GM19025 (cell line): Measurements from ENCODE around the gene ZNF765.
"Not testable (repeated sequence)": the region's sequence is repeated elsewhere in the genome, so short reads cannot be mapped to it uniquely, and the experiment has no call there.

Experiments used
- ATAC-seq: cut with Tn5 transposase; IDR thresholded peaks from one replicate; pipeline ENCODE4 v1.9.1; 2021; ENCODE audit warnings: mild to moderate bottlenecking, low read depth, moderate library complexity; ENCODE audit not compliant: unreplicated experiment

The ZNF765 gene

GRCh38 chr19:53420520-53421315 is 25.8 kb downstream of the ZNF765 start:
- not testable (repeated sequence) for ATAC-seq

DNA sequence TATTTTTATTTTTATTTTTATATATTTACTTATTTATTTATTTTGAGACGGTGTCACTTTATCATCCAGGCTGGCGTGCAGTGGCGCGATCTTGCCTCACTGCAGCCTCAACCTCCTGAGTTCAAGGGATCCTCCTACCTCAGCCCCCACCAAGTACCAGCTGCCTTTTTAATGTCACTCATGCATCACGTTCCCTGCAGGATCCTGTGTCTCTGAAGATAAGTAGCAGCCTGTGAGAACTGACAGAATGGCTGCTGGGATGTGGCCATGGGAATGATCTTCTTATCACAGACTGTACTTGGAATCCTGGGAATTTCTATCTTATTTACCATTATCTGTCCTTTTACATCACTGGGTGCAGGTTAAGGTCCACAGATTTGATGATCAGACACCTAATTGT is 27.6 kb downstream of the ZNF765 start:
- no peak for ATAC-seq

- ATAC-seq = not testable (repeated sequence)
Measured at GRCh38 chr19:53423074-53423473, 28.1 kb downstream of the ZNF765 start.

DNA sequence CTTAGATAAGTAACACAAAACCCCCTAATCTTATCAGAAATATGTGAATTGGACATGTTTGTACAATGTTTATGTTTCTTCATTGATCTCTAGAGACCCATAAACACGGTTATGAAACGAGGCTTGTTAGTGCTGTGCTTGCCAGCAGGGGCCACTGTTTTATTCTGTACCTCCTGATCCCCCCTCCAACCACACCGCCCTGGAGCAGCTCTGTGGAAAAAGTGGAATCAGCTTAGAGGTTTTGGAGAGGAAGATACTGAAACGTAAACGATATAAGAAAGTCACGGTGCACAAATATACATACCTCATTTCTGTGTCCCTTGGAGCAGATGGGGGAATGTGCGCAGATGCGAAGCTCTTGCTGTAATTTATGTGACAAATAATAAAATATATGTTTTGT is 28.7 kb downstream of the ZNF765 start:
- ATAC-seq = not testable (repeated sequence)

- no peak for ATAC-seq
Measured at GRCh38 chr19:53424968-53425597, 30.1 kb downstream of the ZNF765 start.

DNA sequence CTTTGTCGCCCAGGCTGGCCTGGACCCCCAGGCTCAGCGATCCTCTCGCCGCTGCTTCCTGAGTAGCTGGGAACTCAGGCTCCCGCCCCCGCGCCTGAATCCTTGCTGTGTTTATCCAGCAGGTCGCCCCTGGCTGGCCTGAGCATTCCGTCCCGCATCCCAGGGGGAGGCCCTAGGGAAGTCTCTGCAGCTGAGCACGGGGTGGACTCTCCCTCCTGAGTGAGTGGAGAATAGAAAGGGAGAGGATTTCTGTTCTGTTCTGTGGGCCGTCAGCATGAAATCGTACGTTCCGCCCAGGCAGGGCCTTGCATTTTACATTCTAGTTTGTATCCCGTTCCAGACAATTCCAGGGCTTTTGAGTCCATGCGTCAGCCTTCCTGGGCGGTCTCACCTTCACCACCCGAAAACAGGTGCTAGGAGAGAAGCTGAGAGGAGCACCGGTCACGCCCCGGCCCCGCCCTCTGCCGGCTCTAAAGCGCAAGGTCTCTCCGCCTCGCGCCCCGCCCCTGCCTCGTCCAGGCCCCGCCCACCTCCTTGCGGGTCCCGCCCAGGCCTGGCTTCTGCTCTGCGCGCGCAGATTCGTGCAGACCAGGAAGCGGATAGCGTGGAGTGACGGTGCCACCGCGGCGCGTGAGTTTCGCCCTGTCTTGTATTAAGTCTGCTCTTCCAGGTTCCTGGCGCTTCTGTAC is 36.6 kb downstream of the ZNF765 start, which contains the start of gene ZNF761:
ZNF761 (plus strand) TSS at position 586 of the 689 bp plus-strand sequence. CDS start 15,285 bp downstream, outside the sequence.
- peak; percentile 97 for ATAC-seq

- peak; percentile 21 for ATAC-seq
Measured at GRCh38 chr19:53432088-53432661, 37.2 kb downstream of the ZNF765 start.

DNA sequence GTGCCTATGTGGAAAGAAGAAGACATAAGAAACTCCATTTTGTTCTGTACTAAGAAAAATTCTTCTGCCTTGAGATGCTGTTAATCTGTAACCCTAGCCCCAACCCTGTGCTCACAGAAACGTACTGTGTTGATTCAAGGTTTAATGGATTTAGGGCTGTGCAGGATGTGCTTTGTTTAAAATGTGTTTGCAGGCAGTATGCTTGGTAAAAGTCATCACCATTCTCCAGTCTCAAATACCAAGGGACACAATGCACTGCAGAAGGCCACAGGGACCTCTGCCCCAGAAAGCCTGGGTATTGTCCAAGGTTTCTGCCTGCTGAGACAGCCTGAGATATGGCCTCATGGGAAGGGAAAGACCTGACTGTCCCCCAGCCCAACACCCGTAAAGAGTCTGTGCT is 48.9 kb downstream of the ZNF765 start:
- not testable (repeated sequence) for ATAC-seq

DNA sequence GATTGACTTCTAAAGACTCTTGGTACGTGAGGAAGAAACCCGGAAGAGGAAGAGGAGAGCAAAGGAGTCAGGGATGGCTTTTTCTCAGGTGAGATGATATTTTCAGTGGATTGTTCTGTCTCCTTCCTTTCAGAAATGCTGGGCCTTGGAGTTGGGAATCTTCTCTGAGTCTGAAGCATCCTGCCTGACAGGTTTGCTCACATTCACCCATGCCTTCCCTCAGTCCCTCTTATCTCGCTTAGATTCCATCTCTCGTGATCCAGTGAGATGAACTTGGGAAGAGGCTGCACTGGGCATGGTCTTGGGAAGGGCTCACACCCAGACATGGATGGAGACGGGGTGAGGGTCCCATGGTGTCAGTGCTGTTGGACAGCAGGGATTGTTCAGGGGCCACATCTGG is 52.2 kb downstream of the ZNF765 start:
- ATAC-seq = not testable (repeated sequence)

DNA sequence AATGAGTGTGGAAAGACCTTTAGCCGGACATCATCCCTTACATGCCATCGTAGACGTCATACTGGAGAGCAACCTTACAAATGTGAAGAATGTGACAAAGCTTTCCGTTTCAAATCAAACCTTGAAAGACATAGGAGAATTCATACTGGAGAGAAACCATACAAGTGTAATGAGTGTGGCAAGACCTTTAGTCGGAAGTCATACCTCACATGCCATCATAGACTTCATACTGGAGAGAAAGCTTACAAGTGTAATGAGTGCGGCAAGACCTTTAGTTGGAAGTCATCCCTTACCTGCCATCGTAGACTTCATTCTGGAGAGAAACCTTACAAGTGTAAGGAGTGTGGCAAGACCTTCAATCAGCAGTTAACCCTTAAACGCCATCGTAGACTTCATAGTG is 60.9 kb downstream of the ZNF765 start:
- no peak for ATAC-seq

- ATAC-seq = not testable (repeated sequence)
Measured at GRCh38 chr19:53460131-53460721, 65.3 kb downstream of the ZNF765 start.

DNA sequence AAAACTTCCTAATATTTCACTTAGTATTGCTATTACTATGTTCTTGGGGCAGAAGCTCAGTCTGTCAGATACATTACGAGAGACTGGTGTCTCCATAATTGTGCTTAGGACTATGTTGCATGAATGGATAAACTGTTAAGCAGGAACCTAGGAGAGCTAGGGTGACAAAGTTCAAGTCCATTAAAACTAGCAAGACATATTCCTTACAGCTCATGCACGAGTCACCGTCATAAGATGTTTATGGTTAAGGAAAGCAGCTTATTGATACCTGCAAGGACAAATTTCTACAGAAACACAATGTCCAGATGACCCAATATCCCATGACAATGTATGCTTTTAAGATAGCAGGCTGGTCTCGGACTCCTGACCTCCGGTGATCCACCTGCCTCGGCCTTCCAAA is 66.9 kb downstream of the ZNF765 start:
- ATAC-seq = no peak

DNA sequence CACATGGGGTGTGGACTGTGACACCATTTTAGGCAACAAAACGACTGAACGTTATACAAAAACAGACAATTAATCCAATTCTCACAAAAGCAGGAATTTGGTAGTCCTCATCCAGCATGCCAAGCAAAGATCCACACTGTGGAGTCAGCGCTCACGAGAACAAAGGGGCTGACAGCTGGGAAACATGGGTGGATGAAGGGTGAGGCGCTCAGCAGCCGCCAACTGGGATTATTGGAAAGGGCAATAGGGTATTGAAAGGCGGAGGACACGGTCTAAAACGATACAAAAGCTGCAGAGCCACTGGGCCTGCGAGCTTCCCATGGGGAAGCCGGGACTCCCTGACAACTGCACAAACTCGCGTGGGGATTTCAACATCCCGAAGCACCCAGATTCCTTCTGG is 67.9 kb downstream of the ZNF765 start:
- ATAC-seq = no peak

DNA sequence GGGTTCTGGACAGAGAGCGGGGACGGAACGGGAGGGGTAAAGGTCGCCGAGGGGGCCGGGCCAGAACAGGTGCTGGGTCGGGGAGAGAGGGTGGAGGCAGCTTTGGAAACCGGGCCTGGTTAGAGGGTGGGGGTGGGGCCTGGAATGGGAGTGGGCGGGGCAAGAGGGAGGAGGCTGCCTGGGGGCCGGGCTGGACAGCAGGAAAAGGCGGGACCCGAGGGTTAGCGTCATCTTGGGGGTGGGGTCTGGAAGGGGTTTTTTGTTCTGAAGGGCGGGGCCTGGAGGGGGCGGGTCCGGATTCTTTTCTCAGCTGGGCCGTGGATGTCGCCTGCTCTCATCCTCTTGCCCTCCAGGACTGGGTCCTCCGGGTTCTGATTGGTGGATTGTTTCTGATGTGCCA is 68.3 kb downstream of the ZNF765 start:
- no peak for ATAC-seq

GRCh38 chr19:53466726-53467484 is 72.0 kb downstream of the ZNF765 start:
- peak; percentile 27 for ATAC-seq

GRCh38 chr19:53467485-53468262 is 72.7 kb downstream of the ZNF765 start, which contains the start of gene ZNF813:
ZNF813 (plus strand) TSS chr19:53467733; CDS start chr19:53483823, 16,090 bp downstream.
- peak; percentile 91 for ATAC-seq

DNA sequence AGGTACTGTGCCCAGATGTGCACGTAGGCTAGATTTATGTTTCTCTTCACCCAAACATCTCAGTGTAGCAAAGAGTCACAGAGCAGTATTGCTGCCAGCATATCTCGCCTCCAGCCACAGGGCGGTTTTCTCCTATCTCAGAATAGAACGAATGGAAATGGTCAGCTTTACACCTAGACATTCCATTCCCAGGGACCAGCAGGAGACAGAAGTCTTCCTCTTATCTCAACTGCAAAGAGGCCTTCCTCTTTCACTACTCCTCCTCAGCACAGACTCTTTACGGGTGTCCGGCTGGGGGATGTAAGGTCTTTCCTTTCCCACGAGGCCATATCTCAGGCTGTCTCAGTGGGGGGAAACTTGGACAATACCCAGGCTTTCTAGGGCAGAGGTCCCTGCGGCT is 73.7 kb downstream of the ZNF765 start:
- not testable (repeated sequence) for ATAC-seq

DNA sequence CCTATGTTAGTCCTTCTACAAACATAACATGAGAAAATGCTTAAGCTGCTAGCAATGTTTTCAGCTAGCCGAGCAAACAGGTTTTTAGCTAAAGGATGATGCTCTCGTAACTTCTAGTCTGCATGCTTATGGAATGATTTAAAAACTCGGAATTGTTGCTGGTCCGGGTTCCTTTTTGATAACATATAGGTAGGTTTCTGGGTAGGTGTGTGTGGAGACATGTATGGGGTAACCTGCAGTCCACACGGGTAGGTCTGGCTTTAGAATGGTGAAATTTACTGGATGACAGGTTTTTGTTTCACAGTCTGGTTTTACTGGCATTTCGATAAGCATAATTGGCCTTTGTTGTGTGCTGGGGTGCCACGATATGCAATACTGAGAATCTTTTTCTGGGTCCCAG is 77.0 kb downstream of the ZNF765 start:
- ATAC-seq = no peak

DNA sequence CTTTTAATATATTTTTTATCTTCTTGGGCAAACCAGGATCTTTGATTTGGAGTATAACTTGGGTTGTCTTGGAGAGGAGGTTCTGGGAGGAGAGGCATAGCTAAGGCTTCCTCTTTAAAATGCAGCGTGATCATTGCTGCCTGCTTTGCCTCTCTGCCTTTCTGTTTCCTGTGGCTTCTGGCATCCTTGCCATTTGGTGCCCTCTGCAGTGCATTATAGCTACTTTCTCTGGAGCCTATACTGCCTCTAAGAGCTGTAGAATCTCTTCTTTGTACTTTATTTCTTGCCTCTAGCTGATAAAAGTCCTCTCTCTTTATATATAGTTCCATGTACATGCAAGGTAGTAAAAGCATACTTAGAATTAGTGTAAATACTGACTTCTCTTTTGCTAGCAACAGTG is 79.9 kb downstream of the ZNF765 start:
- not testable (repeated sequence) for ATAC-seq
